H9 (cell line): ENCODE data around the gene HLA-DOA. TPM values are rescaled to one million over a fixed set of nuclear protein-coding genes. Genes with fewer than 3 reads are reported as not detected.

ENCODE experiments used
- DNase-seq: peaks from one replicate; pipeline ENCODE4 v3.0.0-alpha.2; 2017
- H2AFZ ChIP-seq: one replicate; pipeline ENCODE4 v1.6.1; 2013; ENCODE audit warnings: mild to moderate bottlenecking, low read length, control low read depth, moderate library complexity
- H2AK5ac ChIP-seq: 2 replicates; pipeline ENCODE4 v1.6.1; 2013; ENCODE audit warnings: low read length, control low read depth, mixed read lengths; ENCODE audit not compliant: insufficient read length
- H2BK120ac ChIP-seq: one replicate; pipeline ENCODE4 v1.6.1; 2013; ENCODE audit warnings: low read depth, mild to moderate bottlenecking, low read length, control low read depth, inconsistent platforms; ENCODE audit not compliant: poor library complexity, severe bottlenecking
- H2BK12ac ChIP-seq: 2 replicates; pipeline ENCODE4 v1.6.1; 2013; ENCODE audit warnings: low read length, control low read depth, mixed read lengths, low read depth; ENCODE audit not compliant: insufficient read length
- H2BK15ac ChIP-seq: 2 replicates; pipeline ENCODE4 v1.6.1; 2013; ENCODE audit warnings: low read depth, low read length, control low read depth
- H2BK20ac ChIP-seq: one replicate; pipeline ENCODE4 v1.6.1; 2013; ENCODE audit warnings: low read depth, mild to moderate bottlenecking, low read length, control low read depth, inconsistent platforms; ENCODE audit not compliant: poor library complexity, severe bottlenecking
- H2BK5ac ChIP-seq: 2 replicates; pipeline ENCODE4 v1.6.1; 2013; ENCODE audit warnings: low read length, control low read depth, mixed read lengths; ENCODE audit not compliant: insufficient read length
- H3K14ac ChIP-seq: 2 replicates; pipeline ENCODE4 v1.6.1; 2013; ENCODE audit warnings: low read length, control low read depth; ENCODE audit not compliant: insufficient read depth
- H3K18ac ChIP-seq: 2 replicates; pipeline ENCODE4 v1.6.1; 2013; ENCODE audit warnings: low read depth, mild to moderate bottlenecking, mixed read lengths, low read length, control low read depth; ENCODE audit not compliant: insufficient read length
- H3K23ac ChIP-seq: 2 replicates; pipeline ENCODE4 v1.6.1; 2013; ENCODE audit warnings: low read length, control low read depth, mixed read lengths, low read depth; ENCODE audit not compliant: insufficient read length
- H3K23me2 ChIP-seq: 2 replicates; pipeline ENCODE4 v1.6.1; 2013; ENCODE audit warnings: low read depth, mild to moderate bottlenecking, mixed read lengths, low read length, control low read depth; ENCODE audit not compliant: insufficient read length, poor library complexity, severe bottlenecking
- H3K27ac ChIP-seq: 2 replicates; pipeline ENCODE4 v1.5.1; 2013; ENCODE audit warnings: low read length, control low read depth, mixed read lengths, low read depth; ENCODE audit not compliant: insufficient read length
- H3K27me3 ChIP-seq: 2 replicates; pipeline ENCODE4 v1.6.1; 2013; ENCODE audit warnings: low read length, control low read depth, inconsistent platforms; ENCODE audit not compliant: insufficient read depth
- H3K4ac ChIP-seq: 2 replicates; pipeline ENCODE4 v1.6.1; 2013; ENCODE audit warnings: low read depth, mild to moderate bottlenecking, control low read depth, inconsistent platforms, low read length, moderate library complexity
- H3K4me1 ChIP-seq: 2 replicates; pipeline ENCODE4 v1.6.1; 2013; ENCODE audit warnings: low read length, control low read depth, inconsistent platforms; ENCODE audit not compliant: insufficient read depth
- H3K4me2 ChIP-seq: 2 replicates; pipeline ENCODE4 v1.6.1; 2013; ENCODE audit warnings: low read length, control low read depth, mixed read lengths; ENCODE audit not compliant: insufficient read length, insufficient read depth
- H3K56ac ChIP-seq: 2 replicates; pipeline ENCODE4 v1.6.1; 2013; ENCODE audit warnings: low read depth, mild to moderate bottlenecking, mixed read lengths, low read length, control low read depth; ENCODE audit not compliant: insufficient read length
- H3K79me1 ChIP-seq: 2 replicates; pipeline ENCODE4 v1.6.1; 2013; ENCODE audit warnings: low read depth, mild to moderate bottlenecking, moderate library complexity, low read length, control low read depth, inconsistent platforms; ENCODE audit not compliant: insufficient read depth, poor library complexity, severe bottlenecking
- H3K79me2 ChIP-seq: 2 replicates; pipeline ENCODE4 v1.6.1; 2013; ENCODE audit warnings: low read length, control low read depth, inconsistent platforms; ENCODE audit not compliant: insufficient read depth
- H3K9ac ChIP-seq: 2 replicates; pipeline ENCODE4 v1.6.1; 2013; ENCODE audit warnings: low read length, control low read depth, mixed read lengths; ENCODE audit not compliant: insufficient read length; ENCODE audit errors: extremely low read depth
- H3K9me3 ChIP-seq: one replicate; pipeline ENCODE4 v1.6.1; 2013; ENCODE audit warnings: low read depth, low read length, inconsistent platforms; ENCODE audit not compliant: control insufficient read depth
- H3T11ph ChIP-seq: one replicate; pipeline ENCODE4 v1.6.1; 2013; ENCODE audit warnings: mild to moderate bottlenecking, low read length, control low read depth, inconsistent platforms
- H4K20me1 ChIP-seq: one replicate; pipeline ENCODE4 v1.6.1; 2013; ENCODE audit not compliant: control insufficient read depth, insufficient read length, insufficient read depth
- H4K5ac ChIP-seq: 2 replicates; pipeline ENCODE4 v1.6.1; 2013; ENCODE audit warnings: low read depth, mild to moderate bottlenecking, mixed read lengths, low read length, control low read depth; ENCODE audit not compliant: insufficient read length
- H4K8ac ChIP-seq: replicated peaks from 2 replicates; pipeline ENCODE4 v1.6.1; 2013; ENCODE audit warnings: low read length, control low read depth, mixed read lengths, low read depth; ENCODE audit not compliant: insufficient read length
- H4K91ac ChIP-seq: 2 replicates; pipeline ENCODE4 v1.6.1; 2013; ENCODE audit warnings: low read depth, mild to moderate bottlenecking, moderate library complexity, mixed read lengths, low read length, control low read depth; ENCODE audit not compliant: insufficient read length
- H3K27ac Mint-ChIP-seq, 3 experiments: 2 replicates in 2 of 3; 3 replicates in 1 of 3; pipeline ENCODE4 v1.8.0; 2020 to 2021; ENCODE audit warnings: mixed read lengths in 3 of 3, mild to moderate bottlenecking in 1 of 3, moderate library complexity in 1 of 3
- H3K27me3 Mint-ChIP-seq: 2 replicates; pipeline ENCODE4 v1.8.0; 2021; ENCODE audit warnings: low read depth, mild to moderate bottlenecking, moderate library complexity, mixed read lengths
- H3K36me3 Mint-ChIP-seq, 3 experiments: 2 replicates in 2 of 3; 3 replicates in 1 of 3; pipeline ENCODE4 v1.8.0; 2020 to 2021; ENCODE audit warnings: low read depth in 3 of 3, mixed read lengths in 3 of 3; ENCODE audit not compliant: insufficient read depth in 1 of 3
- H3K4me1 Mint-ChIP-seq, 2 experiments: 2 replicates each; pipeline ENCODE4 v1.8.0; 2020; ENCODE audit warnings: mixed read lengths in 2 of 2
- H3K4me3 Mint-ChIP-seq, 2 experiments: 2 replicates in 1 of 2; 3 replicates in 1 of 2; pipeline ENCODE4 v1.8.0; 2020 to 2021; ENCODE audit warnings: mild to moderate bottlenecking in 2 of 2, mixed read lengths in 2 of 2, moderate library complexity in 1 of 2
- H3K9me3 Mint-ChIP-seq, 2 experiments: 2 replicates in 1 of 2; 3 replicates in 1 of 2; pipeline ENCODE4 v1.8.0; 2020; ENCODE audit warnings: mild to moderate bottlenecking in 2 of 2, mixed read lengths in 2 of 2, moderate library complexity in 1 of 2
- CTCF ChIP-seq: fragments of 200-600 bp; sonication (generic); conservative IDR thresholded peaks from 3 replicates; pipeline ENCODE4 v1.8.0; 2021; ENCODE audit warnings: antibody characterized with exemption, mild to moderate bottlenecking
- WGBS: extraction: QIAGEN DNeasy Blood & Tissue Kit; methylation state at CpG from one replicate; pipeline ENCODE4 v1.1.7; 2013; ENCODE audit warnings: missing lambda C conversion rate, low lambda C conversion rate, mixed read lengths; ENCODE audit not compliant: insufficient read length; ENCODE audit errors: extremely low coverage; 5-methylcytosine and 5-hydroxymethylcytosine counted together
- total RNA-seq: library from RNA; stranded (reverse); gene quantifications from 2 replicates; pipeline ENCODE4 v1.2.1, GENCODE V29; 2021

HLA-DOA gene
- total RNA-seq, 1 experiment from 2014 or later = 15.6 TPM

- H2AFZ ChIP-seq = no peak overlapping the region
- no peak overlapping the region for H2BK15ac ChIP-seq
- no peaks in the 10 kb centered on the region for H3K79me1 ChIP-seq
- WGBS = no CpG with 5 or more reads among the region's 16 CpGs
- H3K4me1 ChIP-seq = no peaks in the 10 kb centered on the region
- no peak overlapping the region for H3K14ac ChIP-seq
- DNase-seq = peak; percentile 65
- H3K27ac ChIP-seq = no peak overlapping the region
- H4K5ac ChIP-seq = no peak overlapping the region
- no peaks in the 10 kb centered on the region for H3K27me3 ChIP-seq
- no peak overlapping the region for H2BK20ac ChIP-seq
- H3K36me3 Mint-ChIP-seq = peaks cover 19 to 25% (median 20%) of the 10 kb centered on the region in 3 experiments
- no peak overlapping the region for H3T11ph ChIP-seq
- H2AK5ac ChIP-seq = no peak overlapping the region
- no peak overlapping the region for H3K18ac ChIP-seq
- H4K8ac ChIP-seq = no peak overlapping the region
- TF ChIP-seq CTCF = peak; percentile 66
- H3K4ac ChIP-seq = no peak overlapping the region
- peak overlapping the region; percentile 78 for H3K9ac ChIP-seq
- no peak overlapping the region for H3K56ac ChIP-seq
- peaks cover 3% of the 10 kb centered on the region; the same call in 1 of the 2 replicates for H3K79me2 ChIP-seq
- H3K23ac ChIP-seq = no peak overlapping the region
- H3K27ac Mint-ChIP-seq = peak overlapping the region; percentile 65 to 86 (median 81)
- H3K4me2 ChIP-seq = peak overlapping the region; percentile 69
- no peaks in the 10 kb centered on the region for H3K9me3 ChIP-seq
- H4K20me1 ChIP-seq = no peaks in the 10 kb centered on the region
- H2BK120ac ChIP-seq = no peak overlapping the region
- H3K4me1 Mint-ChIP-seq = peaks cover 10 to 13% of the 10 kb centered on the region in 2 experiments
- H4K91ac ChIP-seq = no peak overlapping the region
- peaks cover 11% of the 10 kb centered on the region for H3K23me2 ChIP-seq
- H3K27me3 Mint-ChIP-seq = peaks cover 1% of the 10 kb centered on the region; the same call in 1 of the 2 replicates
- peak overlapping the region; percentile 96 for H3K4me3 Mint-ChIP-seq
- H2BK5ac ChIP-seq = no peak overlapping the region
- H2BK12ac ChIP-seq = no peak overlapping the region
- peaks cover 0 to 3% of the 10 kb centered on the region in 2 experiments; a peak in 2 of 5 replicates for H3K9me3 Mint-ChIP-seq
Measured at GRCh38 chr6:32967151-32968091, 42.0 kb downstream of the HLA-DOA start.
